LNCaP clone FGC (cell line): Measurements from ENCODE around the gene MAP4K1.
"Not testable (repeated sequence)": the region's sequence is repeated elsewhere in the genome, so short reads cannot be mapped to it uniquely, and the experiment has no call there.

Experiments used
- DNase-seq: peaks from one replicate; pipeline ENCODE4 v3.0.0-alpha.2; 2011; ENCODE audit warnings: low read depth
- H3K4me3 ChIP-seq: 2 replicates; pipeline ENCODE4 v1.5.1; 2011; ENCODE audit warnings: mild to moderate bottlenecking, low read depth, low read length, control low read depth
- TF ChIP-seq, protein P1 (sequence below): IDR thresholded peaks from 2 replicates; pipeline ENCODE4 v1.5.1; 2012; ENCODE audit warnings: mild to moderate bottlenecking; ENCODE audit not compliant: control insufficient read depth, insufficient read depth; ENCODE audit errors: extremely low read depth

Gene MAP4K1

DNA sequence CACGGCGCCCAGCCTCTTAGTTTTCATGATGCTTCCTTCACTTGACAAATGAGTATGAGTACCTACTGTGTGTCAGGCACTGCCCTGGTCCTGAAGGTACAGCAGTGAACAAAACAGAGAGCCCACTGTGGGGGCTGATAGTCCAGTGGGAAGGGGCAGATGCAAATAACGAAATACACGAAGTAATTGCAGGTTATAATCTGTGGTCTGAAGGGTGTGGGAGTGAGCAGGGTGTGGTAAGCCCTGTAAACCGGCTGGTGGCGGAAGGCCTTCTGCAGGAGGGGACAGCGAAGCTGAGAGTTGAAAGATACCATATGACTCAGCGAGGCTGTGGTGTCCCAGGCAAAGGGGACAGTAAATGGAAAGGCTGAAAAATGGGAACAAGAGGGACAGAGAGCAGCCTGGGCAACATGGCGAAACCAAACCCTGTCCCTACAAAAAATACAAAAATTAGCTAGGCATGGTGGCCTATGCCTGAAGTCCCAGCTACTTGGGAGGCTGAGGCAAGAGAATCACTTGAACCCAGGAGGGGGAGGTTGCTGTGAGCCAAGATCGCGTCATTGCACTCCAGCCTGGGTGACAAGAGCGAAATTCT lies 60.5 kb downstream of the MAP4K1 start:
- TF ChIP-seq, protein P1, sequence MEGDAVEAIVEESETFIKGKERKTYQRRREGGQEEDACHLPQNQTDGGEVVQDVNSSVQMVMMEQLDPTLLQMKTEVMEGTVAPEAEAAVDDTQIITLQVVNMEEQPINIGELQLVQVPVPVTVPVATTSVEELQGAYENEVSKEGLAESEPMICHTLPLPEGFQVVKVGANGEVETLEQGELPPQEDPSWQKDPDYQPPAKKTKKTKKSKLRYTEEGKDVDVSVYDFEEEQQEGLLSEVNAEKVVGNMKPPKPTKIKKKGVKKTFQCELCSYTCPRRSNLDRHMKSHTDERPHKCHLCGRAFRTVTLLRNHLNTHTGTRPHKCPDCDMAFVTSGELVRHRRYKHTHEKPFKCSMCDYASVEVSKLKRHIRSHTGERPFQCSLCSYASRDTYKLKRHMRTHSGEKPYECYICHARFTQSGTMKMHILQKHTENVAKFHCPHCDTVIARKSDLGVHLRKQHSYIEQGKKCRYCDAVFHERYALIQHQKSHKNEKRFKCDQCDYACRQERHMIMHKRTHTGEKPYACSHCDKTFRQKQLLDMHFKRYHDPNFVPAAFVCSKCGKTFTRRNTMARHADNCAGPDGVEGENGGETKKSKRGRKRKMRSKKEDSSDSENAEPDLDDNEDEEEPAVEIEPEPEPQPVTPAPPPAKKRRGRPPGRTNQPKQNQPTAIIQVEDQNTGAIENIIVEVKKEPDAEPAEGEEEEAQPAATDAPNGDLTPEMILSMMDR: no peak
- DNase-seq: no peak
- H3K4me3 ChIP-seq: no peak overlapping the region

DNA sequence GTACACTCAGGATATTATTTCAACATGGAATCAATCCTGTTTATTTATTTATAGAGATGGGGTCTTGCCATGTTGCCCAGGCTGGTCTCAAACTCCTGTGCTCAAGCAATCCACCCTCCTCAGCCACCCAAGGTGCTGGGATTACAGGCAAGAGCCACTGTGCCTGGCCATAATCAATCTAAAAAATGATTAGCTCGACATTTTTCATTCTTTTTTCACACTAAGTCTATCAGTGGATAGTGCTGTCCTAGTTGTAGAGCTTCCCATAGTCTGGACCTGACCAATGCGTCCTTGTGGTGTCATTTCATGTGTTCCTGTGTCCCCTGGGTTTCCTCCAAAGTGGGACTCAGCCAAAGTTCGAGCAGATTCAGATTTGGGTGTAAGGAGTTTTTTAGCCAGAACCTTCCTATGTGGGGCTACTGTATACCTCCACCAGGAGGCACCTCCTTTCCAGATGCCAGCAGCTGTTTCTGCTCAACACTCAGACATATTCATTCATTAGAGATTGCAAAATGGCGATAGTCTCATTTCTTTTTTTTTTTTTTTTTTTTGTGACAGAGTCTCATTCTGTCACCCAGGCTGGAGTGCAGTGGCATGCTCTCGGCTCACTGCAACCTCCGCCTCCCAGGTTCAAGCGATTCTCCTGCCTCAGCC lies 61.1 kb downstream of the MAP4K1 start:
- no peak for DNase-seq
- TF ChIP-seq, protein P1: no peak
- no peak overlapping the region for H3K4me3 ChIP-seq

DNA sequence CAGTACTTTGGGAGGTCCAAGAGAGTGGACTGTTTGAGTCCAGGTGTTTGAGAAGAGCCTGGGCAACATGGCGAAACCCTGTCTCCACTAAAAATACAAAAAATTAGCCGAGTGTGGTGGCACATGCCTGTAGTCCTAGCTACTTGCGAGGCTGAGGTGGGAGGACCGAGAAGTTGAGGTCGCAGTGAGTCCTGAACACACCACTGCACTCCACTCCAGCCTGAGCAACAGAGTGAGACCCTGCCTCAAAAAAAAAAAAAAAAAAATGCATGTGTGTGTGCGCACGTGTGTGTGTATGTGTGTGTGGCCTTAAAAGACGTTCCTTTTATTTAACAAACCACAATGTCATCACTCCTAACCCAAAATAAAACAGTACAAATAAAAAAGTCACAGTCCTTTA lies 62.6 kb downstream of the MAP4K1 start:
- DNase-seq: no peak
- H3K4me3 ChIP-seq: no peak overlapping the region

DNA sequence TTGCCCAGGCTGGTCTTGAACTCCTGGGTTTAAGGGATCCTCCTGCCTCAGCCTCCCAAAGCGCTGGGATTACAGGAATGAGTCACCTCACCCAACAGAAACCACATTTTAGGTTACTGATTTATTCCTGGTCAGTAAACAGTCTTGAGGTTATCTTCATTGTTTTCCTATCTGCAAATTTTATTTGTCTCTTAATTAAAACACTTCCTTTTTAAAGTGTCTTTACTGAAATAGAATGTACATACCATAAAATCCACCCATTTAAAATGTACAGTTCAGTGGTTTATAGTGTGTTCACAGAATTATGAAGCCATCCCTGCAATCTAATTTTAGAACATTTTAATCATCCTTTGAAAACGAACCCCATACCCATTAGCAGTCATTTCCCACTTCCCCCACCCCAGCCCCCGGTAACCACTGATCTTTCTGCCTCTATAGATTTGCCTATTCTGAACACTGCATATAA lies 63.0 kb downstream of the MAP4K1 start:
- DNase-seq: no peak
- H3K4me3 ChIP-seq: no peak overlapping the region
- TF ChIP-seq, protein P1: no peak

More for the DNA sequence above, 62.6 kb downstream of the MAP4K1 start:
- TF ChIP-seq, protein P1: no peak

DNA sequence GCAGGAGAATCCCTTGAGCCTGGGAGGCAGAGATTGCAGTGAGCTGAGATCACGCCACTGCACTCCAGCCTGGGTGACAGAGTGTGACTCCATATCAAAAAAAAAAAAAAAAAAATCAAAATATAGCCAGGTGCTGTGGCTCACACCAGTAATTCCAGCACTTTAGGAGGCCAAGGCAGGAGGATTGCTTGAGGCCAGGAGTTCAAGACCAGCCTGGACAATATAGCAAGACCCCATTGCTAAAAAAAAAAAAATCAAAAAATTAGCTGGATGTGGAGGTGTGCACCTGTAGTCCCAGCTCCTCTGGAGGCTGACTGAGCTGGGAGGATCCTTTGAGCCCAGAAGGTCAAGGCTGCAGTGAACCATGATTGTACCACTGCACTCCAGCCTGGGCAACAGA lies 64.5 kb downstream of the MAP4K1 start:
- H3K4me3 ChIP-seq, DNase-seq: not testable (repeated sequence)

DNA sequence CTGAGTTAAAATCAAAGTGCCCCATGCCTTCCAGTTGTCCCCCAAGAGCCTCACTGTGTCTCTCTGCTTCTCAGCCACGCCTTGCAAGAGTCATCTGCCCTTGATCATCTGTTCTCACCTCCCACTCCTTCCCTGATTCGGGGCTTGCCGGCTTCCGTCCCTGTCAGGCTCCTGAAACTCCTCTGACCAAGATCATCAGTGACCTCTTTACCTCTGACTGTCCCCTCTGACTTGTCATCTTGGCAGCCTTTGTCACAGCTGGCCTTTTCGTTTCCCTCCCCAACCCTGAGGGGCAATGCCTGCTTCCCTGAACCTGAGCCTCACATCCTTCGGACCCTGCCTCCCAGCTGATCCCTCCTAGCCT lies 66.3 kb downstream of the MAP4K1 start:
- no peak for DNase-seq
- TF ChIP-seq, protein P1: no peak

DNA sequence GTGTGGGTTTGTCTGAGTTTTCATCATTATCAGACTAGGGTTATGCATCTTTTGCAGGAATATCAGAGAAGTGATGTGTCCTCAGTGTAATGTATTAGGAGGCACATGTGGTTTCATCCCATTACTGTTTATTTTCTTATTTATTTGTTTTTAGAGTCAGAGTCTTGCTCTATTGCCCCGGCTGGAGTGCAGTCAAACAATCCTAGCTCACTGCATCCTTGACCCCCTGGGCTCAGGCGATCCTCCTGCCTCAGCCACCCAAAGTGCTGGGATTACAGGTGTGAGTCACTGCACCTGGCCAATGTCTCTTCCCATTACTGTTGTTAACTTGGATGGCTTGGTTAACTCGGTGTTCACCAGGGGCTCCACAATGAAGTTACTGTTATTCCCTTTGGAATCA lies 67.4 kb downstream of the MAP4K1 start:
- H3K4me3 ChIP-seq: no peak overlapping the region
- DNase-seq: no peak
- TF ChIP-seq, protein P1: no peak

More for the DNA sequence above, 66.3 kb downstream of the MAP4K1 start:
- H3K4me3 ChIP-seq: no peak overlapping the region
